NCI-H187 treated with DMSO at 0.1 percent for 48 hours (cell line): ENCODE results near the gene SAYSD1.

Experiments
- DNase-seq: peaks from one replicate; lab custom pipeline; 2025; lab: John Stamatoyannopoulos, UW

Gene SAYSD1

DNA sequence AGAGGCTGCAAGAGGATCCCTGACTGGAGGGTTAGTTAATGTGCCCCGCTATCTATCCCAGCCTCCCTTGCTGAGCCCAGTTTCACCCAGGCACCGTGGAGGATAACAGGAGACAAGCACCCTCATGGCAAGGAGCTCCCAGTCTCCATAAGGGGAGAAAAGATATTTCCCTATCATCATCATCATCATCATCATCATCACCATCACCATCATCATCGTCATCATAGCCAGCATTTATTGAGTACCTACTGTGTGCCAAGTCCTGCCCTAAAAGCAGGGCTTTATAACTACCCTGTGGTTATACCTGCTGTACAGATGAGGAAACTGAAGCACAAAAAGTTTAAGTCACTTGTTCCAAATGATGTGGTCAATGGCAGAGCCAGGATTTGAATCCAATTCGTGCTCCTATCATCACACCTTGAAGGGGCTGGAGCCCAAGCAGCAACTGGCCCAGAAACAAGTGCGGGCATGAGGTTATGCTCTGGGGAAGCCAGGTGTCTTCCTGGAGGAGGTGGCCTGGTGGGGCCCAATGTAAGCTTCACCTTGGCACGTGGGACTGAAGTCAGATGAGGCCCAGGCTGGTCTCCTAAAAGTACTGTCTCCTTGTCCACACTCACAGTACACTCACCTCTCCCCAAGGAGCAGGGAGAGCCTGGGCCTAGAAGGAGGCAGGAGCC, 56.4 kb downstream of the SAYSD1 start:
- DNase-seq, result no peak

DNA sequence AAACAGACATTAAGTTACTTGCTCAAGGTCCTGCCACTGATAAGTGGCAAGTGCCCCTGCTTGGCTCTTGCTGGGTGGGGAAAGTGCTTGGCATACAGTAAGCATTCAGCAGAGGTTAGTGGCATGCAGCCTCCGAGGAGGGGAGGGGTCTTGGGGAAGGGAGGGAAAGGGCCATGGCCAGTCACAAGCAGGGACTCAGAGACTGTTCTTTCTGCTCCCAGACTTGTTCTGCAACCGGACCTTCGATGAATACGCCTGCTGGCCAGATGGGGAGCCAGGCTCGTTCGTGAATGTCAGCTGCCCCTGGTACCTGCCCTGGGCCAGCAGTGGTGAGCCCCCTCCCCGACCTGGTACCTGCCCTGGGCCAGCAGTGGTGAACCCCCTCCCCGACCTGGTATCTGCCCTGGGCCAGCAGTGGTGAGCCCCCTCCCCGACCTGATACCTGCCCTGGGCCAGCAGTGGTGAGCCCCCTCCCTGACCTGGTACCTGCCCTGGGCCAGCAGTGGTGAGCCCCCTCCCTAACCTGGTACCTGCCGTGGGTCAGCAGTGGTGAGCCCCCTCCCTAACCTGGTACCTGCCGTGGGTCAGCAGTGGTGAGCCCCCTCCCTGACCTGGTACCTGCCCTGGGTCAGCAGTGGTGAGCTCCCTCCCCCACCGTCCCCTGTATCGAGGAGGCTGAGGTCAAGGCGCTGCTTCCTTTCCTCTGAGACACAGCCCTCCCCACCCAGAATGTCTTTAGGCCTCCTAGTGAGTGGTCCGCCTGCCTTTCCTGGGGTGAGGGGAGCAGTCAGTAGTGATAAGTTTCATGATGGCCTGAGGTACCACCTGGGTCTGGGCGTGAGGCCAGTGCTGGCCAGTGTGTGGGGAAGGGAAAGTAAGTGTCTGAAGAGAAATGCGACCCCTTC, 57.5 kb downstream of the SAYSD1 start:
- DNase-seq, result no peak

DNA sequence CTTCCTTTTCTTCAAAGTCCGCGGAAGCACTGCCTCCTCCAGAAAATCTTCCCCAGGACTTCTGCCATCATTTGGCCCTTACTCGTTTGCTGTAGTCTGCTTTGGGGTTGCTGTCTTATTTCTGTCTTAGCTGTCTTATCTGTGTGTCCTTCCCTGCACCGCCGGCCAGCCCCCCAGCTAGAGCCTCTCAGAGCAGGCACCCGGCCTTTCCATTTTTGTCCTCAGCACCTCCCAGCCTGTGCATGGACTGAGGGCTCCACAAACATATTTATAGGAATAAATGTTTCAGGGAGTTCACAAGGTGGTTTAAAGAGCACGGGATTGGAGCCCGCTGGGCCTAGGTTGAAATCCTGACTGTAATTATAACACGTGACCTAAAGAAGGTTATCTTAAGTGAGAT, 58.3 kb downstream of the SAYSD1 start:
- no peak for DNase-seq

DNA sequence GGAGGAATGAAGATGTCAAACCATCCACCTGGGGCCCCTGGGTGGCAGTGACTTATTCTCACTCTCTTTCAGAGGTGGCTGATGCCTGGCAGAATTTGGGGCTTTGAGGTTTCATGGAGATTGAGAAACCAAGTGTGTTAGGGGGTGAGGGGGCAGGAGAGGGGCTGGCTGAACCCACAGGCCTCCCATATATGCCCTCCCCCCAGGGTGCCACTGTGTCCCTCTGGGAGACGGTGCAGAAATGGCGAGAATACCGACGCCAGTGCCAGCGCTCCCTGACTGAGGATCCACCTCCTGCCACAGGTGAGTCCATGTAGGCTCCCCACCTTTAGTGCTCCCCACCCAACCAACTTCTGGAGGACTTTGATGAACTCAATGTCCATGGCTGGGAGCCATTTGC, 58.8 kb downstream of the SAYSD1 start:
- DNase-seq, result no peak

DNA sequence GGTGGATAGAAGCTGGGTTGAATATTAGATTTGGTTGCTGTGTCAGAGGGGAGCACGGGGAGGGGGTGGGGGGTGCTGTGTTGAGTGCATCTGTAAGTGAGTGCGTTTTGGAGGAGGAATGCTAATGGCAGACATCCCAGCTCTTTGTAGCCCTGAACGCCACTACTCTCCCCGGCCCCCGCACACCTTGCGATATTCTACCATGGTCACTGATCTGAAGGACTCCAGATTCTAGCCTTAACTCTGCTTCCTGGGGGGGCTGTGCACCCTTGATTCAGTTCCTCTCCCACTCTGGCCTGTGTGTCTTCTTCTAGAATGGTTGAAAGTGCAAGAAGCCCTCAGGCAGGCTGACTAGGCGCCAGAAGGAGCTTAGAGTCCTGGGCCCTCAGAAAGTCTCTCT, 59.3 kb downstream of the SAYSD1 start:
- DNase-seq, result no peak

DNA sequence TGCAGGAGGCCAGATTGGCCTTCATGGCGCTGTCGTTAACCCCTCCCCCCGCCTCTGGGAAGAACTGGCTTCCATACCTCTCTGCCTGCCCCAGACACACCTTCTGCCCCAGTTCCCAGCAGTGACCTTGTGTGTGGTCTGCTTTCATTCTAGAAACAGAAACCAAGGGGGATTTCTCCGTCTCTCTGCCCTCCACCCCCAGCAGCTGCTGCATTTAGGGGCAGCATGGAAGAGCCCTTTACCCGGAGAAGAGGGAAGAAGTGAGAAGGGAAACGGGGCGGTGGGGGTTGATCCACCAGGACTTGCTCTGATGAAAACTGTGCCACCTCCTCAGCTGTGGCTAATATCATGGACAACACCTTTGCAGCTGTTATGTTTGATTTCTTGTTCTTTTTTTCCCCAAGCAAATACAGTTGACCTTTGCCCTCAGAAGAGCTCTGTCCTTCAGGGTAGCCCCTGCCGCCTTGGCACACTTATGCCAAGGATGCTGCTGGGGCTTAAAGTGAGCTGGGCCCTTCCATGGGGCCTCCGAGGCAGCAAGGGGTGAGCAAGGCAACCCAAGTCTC, 60.3 kb downstream of the SAYSD1 start:
- no peak for DNase-seq
